ENCODE measurements around the gene LTN1.
"Not testable (repeated sequence)": the region's sequence is repeated elsewhere in the genome, so short reads cannot be mapped to it uniquely, and the experiment has no call there.

- TF ChIP-seq CTCF (IDR thresholded peaks at IDR 0.05; ENCODE audit: insufficient read depth, low read length, poor library complexity, severe bottlenecking); EZH2phosphoT487 (conservative IDR thresholded peaks at IDR 0.05; ENCODE audit: low read length): not testable (repeated sequence)
Observed at GRCh38 chr21:28988146-28988545, 4.5 kb downstream of the LTN1 start.

Measured in SU-DHL-6 (cell line).